H1 (cell line): ENCODE results near the gene PRKAR2B.

Experiments
- EP300 ChIP-seq, 2 experiments: IDR thresholded peaks; 1 replicate in 1 of 2; 2 replicates in 1 of 2; pipeline ENCODE4 v1.6.1; 2011 to 2012; ENCODE audit warnings: low read depth in 2 of 2, low read length in 2 of 2, mild to moderate bottlenecking in 2 of 2, borderline replicate concordance in 1 of 2, inconsistent platforms in 1 of 2, moderate library complexity in 1 of 2
- RAD21 ChIP-seq, 2 experiments: IDR thresholded peaks in 1 of 2; conservative IDR thresholded peaks in 1 of 2; 2 replicates each; pipeline ENCODE4 v1.6.1; 2011; ENCODE audit warnings: low read depth in 2 of 2, low read length in 2 of 2, improper control_type of control experiment in 1 of 2, inconsistent platforms in 1 of 2, mild to moderate bottlenecking in 1 of 2, moderate library complexity in 1 of 2
- SRF ChIP-seq: IDR thresholded peaks from 2 replicates; pipeline ENCODE4 v1.6.1; 2011; ENCODE audit warnings: mild to moderate bottlenecking, low read depth, low read length, moderate library complexity
- TF ChIP-seq, protein P1 (sequence below): IDR thresholded peaks from 2 replicates; pipeline ENCODE4 v1.6.1; 2012; ENCODE audit warnings: inconsistent platforms
- TF ChIP-seq, protein P2 (sequence below): IDR thresholded peaks from 2 replicates; pipeline ENCODE4 v1.6.1; 2012; ENCODE audit warnings: inconsistent platforms

DNA sequence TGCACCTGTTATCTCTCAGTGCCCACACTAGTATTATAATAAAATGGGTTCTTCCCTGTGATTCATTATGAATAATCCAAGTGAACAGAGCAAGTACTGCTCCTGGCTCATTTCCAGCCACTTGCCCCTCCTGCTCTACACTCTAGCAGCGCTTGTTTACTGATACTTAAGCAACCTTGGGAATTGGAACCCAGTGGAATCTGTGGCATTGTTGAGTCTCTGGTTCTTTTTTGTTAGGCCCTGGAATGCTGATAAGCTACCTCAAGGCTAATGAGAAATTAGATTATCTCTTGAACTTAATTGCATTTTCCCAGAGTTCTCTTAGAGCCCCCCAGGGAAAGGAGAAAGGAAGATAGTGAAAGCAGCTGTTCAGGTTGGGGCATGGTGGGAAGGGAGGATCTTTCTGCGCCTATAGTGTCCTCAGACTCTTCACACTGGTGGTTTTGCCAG, 34.0 kb downstream of the PRKAR2B start:
- TF ChIP-seq EP300 (IDR thresholded peaks at IDR 0.05; ENCODE audit: borderline replicate concordance in 1 of 2, low read depth in 2 of 2, low read length in 2 of 2) (no peak), RAD21 (IDR thresholded peaks at IDR 0.05 in 1 of 2, conservative IDR thresholded peaks at IDR 0.05 in 1 of 2; ENCODE audit: low read depth in 2 of 2, low read length in 2 of 2) (no peak), SRF (no peak)
- TF ChIP-seq, protein P1, sequence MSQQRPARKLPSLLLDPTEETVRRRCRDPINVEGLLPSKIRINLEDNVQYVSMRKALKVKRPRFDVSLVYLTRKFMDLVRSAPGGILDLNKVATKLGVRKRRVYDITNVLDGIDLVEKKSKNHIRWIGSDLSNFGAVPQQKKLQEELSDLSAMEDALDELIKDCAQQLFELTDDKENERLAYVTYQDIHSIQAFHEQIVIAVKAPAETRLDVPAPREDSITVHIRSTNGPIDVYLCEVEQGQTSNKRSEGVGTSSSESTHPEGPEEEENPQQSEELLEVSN: no peak
- TF ChIP-seq, protein P2, sequence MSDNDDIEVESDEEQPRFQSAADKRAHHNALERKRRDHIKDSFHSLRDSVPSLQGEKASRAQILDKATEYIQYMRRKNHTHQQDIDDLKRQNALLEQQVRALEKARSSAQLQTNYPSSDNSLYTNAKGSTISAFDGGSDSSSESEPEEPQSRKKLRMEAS: no peak
